GM15510 (cell line): ENCODE measurements around the gene ST6GALNAC5.

Source experiments
- POLR2A ChIP-seq: IDR thresholded peaks from 3 replicates; pipeline ENCODE4 v1.6.1; 2011; ENCODE audit warnings: borderline replicate concordance; ENCODE audit not compliant: insufficient read length; ENCODE audit errors: extremely low read depth

Gene ST6GALNAC5

DNA sequence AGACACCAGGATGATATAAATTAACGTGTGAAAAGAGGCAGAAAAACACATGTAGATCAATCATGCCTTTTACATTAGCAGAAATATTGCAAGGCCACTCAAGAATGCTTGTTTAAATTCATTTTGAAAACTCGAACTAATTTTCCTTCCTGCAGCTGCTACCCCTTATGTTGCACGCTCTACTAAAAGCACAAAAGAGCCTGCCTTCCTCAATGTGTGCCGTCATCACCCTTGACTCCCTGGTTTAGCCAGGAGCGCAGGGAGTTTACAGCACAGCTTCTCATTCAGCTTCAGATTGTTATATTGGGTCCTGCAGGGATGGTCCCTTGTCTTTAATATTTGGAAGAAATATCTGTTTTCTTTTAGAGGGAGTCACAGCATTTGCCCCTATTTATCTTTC is 10.1 kb upstream of the ST6GALNAC5 start:
- no peak for TF ChIP-seq POLR2A

DNA sequence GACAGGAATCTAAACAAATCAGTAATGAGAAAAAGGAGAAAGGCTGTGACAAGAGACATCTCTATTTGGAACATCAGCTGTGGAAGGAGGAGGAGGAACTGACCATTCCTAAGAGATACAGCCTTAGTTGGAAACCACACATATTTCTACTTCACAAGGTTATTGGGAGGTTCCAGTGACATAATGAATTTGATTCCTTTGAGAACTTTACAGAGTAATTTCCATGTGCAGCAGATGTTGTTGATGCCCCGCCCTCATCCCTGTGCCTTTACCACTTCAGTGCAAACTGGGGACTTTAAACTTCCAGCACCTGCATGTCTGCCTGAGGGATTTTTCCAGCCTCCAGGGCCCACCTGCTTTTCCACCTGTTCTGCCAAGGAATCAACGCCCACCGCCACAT is 9.3 kb upstream of the ST6GALNAC5 start:
- no peak for TF ChIP-seq POLR2A

DNA sequence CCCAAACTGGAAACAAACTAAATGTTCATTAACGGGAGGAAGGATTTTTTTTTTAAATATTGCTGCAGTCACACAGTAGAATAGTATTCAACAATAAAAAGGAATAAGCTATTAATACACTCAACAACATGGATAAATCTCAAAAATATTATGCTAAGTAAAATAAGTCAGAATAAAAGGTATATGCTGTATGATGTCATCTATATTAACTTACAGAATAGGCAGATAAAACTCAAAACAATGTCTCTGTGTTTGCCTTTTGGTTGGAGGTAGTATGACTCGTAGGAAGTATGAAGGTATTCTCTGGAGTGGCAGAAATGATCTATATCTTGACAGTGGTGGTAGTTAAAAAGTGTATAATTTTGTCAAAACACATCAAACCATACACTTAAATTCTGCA is 6.1 kb upstream of the ST6GALNAC5 start:
- no peak for TF ChIP-seq POLR2A

DNA sequence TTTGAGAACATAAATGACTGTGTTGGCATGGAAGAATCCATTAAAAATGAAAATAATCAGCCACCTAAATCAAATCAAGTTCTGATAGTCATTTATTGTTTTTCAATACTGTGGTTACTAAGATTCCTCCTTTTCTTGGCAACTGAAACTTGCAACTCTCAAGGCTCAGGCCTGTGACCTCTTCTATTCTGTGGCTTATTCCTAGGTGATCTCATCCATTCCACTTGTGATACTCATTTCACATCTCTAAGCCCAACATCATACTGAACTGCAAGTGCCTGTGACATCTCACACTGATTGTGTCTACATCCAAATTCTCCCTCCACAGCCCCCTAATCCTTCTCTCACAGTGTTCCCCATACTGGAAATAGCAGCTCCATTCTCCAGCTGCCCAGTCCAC is 4.8 kb upstream of the ST6GALNAC5 start:
- no peak for TF ChIP-seq POLR2A

DNA sequence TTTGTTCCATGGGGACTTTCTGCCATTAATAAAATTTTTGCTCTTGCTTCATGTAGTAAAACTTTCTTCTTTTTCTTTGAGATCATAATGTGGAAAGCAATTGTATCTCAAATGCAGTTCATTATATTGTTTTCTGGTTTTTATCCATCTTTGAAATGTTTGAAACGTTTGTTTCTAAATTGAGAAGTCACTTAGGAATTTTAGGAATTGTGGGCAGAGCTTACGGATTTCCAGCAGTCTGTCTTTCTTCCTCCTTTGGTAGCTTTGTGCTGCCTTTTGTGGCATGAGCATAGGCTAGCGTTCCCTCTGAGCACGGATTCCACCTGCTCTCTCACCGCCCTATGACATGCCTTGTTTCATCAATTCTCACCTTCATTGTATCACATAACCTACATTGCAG is 2.9 kb upstream of the ST6GALNAC5 start:
- no peak for TF ChIP-seq POLR2A

DNA sequence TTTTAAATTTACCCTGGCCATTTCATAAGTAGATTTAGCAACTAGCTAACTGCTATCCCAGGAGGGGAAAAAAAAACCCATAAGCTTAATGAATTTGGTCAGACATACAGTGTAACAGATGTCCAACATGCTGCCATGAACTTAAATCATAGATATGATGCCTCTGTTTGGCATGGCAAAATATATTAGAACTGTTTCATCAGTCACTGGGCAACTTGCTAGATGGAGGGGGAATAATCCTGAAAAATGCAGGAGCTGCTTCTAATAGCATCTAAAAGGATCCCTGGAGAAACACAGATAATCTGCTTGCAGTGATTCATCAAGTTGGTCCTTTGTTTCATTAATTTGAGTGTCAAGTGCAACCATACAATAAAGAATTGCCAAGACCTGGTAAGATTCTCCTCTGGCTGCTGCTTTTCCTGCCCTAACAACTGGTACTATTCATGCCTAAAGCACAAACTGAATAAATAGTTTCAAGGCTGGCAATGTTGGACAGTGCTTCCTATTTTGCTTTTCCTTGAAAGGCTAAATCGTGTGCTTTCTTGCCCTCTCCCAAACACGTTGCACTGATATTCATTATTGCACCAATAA is 1.5 kb upstream of the ST6GALNAC5 start:
- TF ChIP-seq POLR2A = no peak

DNA sequence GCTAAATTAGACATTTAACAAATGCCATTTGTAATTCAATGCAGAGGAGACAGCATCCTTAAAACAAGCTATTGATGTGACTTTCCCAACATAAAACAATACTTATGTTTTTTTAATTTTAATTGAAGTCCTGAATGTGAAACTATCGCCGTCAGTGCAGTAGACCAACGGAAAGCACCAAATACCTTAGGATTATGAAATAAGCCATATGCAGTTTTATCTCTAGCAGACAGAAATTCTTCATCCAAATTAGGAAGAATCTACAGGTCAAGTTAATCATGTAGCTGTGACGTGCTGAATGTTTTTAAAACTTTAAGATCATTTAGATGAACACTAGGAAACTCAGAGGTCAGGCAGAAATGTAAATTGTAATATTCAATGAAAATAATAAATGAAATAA is 714 bp upstream of the ST6GALNAC5 start:
- no peak for TF ChIP-seq POLR2A

DNA sequence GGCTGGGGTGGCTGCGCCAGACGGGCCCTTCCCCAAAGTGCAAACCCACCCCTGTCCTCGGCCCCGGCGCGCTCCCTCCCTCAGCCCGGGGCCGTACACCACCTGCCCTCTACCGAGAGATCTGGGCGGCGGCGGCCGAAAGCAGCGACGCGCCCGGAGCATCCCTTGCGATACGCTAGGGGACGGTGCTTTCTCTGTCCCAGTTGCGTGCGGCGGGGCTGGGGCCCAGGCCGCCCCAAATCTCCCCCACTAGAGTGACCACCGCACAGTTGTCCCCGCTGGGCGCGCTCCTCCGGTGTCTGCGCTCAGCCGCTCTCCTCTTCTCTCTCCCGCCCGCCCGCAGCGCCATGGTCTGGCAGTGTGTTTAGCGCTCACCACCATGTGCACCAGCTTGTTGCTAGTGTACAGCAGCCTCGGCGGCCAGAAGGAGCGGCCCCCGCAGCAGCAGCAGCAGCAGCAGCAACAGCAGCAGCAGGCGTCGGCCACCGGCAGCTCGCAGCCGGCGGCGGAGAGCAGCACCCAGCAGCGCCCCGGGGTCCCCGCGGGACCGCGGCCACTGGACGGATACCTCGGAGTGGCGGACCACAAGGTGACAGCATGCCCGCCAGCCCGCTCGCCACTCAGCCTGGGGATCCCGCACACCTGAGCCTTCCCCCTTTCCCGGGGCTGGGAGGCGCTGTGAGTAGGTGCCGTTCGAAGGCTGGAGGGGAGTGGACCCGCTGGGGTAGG is 1.0 kb downstream of the ST6GALNAC5 start:
- TF ChIP-seq POLR2A = no peak

DNA sequence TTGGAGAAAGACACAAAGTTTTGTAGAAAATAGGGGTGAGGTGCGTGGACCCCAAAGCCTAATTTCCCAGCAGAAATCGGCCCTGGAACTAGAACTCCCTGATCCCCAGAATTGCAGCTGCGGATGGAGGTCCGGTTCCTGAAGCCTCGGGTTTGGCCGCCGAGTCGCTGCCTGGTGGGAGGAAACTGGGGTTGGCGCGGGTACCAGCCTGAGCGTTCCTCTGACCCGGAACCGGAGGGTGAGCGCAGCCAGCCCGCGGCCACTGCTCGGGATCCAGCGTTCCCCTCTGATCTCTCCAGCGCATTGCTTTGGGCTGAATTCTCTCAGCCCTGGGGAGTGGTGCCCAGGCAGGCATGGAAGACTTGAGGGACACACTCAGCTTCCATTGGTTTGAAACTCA is 1.6 kb downstream of the ST6GALNAC5 start:
- no peak for TF ChIP-seq POLR2A

DNA sequence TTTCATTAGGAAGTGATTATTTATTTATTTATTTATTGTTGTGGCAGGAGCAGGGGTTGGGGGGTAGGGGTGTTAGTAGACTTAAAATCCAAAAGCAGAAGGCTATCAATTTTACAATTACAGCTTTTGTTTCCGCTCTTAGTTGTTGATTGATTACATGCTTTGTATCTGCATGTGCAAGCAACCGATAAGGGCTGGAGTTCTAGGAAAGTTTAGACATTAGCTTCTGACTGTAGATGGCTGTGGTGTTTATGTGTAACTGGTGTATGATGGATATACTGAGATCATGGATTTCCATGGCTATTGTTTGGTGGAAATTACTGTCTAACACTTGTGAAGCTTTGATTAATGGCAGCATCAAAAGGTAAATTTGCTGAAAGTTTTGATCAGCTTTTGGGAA is 2.8 kb downstream of the ST6GALNAC5 start:
- no peak for TF ChIP-seq POLR2A

DNA sequence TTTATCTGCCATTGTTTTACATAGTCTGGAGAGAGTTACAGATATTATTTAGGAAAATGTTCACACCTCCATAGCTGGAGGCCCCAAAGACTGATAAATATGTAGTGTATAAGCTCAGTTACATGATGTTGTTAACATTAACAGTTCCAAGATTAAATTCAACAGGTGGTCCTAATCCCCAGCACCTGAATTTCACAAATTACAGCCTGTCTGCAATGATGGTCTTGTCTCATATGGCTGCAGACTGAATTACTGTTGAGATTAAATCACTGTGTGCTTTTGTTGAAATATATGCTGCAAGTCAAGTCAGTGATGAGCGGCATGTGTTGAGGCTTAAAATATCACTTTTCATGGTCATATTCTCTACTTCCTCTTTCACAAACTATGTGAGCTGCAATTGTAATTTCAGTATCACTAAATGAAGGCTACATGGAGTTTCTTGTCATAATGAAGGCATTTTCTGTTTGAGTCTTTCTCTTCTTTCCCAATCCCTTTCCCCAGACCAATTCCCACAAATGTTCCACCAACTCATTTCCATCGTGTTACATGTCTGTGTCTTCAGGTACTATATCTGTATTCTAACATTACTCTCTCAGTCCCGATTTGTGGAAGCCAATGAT is 4.2 kb downstream of the ST6GALNAC5 start:
- no peak for TF ChIP-seq POLR2A

DNA sequence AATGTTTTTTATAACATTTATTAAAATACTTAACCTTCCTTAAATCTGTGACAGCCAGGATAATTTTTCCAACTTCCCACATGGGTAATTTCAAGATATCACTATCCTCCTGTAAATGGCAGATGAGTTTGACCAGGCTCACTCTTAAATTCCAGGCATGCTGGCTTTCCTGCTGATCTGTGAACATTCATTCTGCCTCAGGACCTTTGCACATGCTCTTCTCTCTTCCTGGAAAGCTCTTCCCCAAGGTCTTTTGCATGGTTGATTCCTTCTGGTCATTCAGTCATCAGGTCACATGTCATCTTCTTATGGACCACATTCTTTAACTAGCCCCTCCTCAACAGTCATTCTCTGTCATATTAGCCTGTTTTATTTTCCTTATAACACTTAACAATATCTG is 5.7 kb downstream of the ST6GALNAC5 start:
- no peak for TF ChIP-seq POLR2A

DNA sequence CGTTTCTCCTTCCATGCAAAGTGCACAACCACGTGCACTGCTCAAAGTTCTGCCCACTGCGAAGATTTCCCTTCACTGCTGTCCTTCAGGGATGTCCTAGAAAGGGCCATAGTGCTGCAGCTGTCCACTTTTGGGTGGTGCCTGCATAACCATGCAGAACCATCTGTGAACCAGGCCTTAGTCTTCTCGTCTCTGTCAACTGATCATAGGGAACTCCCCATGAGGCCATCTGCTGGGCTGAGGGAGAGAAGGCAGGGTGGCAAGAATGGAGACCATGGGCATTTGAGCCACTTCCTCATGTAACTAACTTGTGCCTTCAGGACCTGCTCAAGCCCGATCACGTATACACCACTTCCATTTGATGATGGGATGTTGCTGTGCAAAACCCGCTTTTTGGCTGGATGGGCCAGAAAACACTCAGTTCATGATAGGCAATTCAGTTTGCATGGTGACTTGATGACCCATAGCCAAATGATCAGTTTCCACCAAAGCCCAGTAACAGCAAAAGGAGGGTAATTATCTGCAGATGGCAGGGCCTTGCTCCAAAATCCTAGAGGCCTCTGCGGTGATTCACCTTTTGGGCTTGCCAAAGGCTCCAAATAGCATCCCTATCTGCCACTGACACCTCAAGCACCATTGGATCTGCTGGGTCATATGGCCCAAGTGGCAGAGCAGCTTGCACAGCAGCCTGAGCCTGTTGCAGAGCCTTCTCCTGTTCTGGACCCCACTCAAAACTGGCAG is 9.5 kb downstream of the ST6GALNAC5 start:
- TF ChIP-seq POLR2A = no peak

DNA sequence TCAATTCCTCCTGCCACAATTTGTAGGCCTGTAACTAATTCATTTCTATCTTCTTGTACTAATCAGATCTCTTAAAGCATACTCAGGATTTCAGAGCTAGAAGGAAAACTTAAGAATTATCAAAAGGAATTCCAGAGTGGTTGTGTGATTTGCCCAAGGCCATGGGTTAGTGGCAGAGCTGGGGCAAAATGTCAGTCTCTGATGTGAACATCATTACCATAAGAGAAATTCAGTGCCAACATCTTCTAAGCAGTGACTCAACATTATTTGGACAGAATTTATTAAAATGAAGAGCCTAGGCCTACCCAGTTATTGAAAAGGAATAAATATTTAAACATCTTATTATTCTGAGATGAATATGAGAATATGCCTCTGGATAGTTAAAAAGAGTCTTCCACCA is 14.5 kb downstream of the ST6GALNAC5 start:
- no peak for TF ChIP-seq POLR2A

DNA sequence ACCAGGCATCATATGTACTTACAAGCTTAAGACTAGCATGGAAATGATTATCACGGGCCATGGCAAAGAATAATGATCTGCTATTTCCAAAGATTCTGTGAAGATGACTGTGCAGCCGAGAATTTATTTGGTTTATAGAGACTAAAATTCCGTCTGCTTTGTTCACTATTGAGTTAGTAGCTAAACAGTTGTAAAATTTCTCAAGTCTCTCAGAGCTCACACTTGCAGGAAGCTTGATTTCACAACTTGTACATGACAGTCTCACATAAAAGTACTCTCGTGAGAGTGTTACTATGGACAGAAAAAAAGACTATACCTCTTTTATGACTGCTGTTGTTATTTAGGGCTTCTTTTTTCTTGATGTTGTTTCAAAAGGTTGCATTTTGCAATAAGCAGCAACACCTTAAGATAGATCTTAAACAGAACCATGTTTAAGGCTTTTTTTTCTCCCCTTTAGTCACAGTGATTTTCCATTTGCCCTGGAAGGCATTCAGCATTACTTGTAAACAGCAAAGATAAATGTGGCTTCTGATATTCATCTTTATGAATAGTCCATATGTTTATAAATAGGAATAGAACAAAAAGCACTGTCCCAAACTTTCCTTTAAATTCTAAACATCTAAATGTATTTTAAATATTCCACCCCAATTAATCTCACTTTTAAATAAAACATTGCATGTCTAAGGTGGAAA is 24.8 kb downstream of the ST6GALNAC5 start:
- no peak for TF ChIP-seq POLR2A

DNA sequence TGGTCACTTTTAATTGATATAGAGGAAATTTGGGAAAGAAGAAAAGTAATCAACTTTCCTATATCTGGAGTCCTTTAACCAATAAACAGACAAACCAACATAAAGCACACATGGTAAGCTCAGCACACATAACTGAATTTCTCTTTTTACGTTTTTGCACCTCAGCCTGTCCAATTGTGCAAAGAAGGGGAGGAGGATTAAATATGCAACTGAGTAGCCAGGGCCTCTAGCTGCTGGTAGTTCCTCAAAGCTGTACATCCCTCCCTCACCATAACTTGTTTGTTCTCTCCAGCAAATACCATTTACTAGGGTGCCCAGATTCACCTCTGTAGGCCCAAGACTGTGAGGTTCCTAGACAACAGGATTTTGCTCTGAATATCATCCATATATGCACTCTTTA is 25.4 kb downstream of the ST6GALNAC5 start:
- no peak for TF ChIP-seq POLR2A

DNA sequence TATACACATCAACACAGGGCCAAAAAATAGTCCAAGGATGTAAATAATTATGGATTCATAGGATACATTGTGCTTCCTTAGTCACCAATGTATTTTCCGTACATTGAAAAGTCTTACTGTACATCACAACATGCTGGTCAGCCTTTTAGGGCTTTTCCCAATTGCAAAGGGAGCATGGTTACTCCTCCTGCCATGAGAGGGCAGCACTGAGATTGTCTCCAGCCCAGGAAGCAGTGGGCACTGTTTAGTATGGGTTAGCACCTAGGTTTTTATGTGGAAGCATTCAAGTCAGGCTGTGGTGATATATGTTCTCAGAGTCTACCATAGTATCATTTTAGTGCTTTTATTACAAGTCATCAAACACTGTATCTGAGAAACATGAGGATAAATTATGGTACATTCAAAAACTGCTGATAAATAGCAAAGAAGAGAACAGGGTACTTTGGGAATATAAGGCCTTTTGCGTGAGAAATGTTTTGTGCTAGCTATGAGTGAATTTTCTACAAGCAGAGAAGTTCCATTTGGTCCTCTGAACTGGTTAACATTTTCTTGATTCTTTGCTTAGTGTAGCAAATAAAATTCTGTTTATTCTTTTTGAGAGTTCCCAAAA is 34.0 kb downstream of the ST6GALNAC5 start:
- no peak for TF ChIP-seq POLR2A
